GM18870 (cell line): Measurements from ENCODE around the gene DYDC1.
"Not testable (repeated sequence)": the region's sequence is repeated elsewhere in the genome, so short reads cannot be mapped to it uniquely, and the experiment has no call there.

Experiments used
- ATAC-seq: cut with Tn5 transposase; IDR thresholded peaks from one replicate; pipeline ENCODE4 v1.9.1; 2021; ENCODE audit warnings: moderate library complexity; ENCODE audit not compliant: unreplicated experiment

The DYDC1 gene

DNA sequence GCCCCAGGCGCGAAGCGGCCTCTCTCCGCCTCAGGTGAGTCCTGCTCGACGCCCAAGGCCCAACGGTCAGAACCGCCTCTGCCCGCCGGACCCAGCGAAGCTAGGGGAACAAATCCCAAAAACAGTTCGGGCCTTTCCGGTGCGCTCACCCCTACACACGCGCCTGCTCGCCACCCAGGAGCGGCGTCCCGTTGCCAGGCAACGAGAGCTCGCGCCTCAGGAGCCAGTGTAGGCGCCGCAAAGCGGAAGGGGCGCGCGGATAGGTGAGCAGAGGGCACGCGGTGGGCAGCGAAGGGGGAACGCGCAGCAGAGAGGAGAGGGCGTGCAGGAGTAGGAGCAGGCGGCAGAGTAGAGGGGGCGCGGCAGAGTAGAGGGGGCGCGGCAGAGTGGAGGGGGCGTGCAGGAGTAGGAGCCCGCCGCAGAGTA is at the start of gene DYDC1, which contains the start of gene DYDC2:
DYDC1 (minus strand) TSS at position 193 of the 426 bp plus-strand sequence. CDS start 4,154 bp downstream, outside the sequence.
DYDC2 (plus strand) TSS at position 219 of the 426 bp plus-strand sequence. CDS start 5,663 bp downstream, outside the sequence.
- ATAC-seq, result no peak

DNA sequence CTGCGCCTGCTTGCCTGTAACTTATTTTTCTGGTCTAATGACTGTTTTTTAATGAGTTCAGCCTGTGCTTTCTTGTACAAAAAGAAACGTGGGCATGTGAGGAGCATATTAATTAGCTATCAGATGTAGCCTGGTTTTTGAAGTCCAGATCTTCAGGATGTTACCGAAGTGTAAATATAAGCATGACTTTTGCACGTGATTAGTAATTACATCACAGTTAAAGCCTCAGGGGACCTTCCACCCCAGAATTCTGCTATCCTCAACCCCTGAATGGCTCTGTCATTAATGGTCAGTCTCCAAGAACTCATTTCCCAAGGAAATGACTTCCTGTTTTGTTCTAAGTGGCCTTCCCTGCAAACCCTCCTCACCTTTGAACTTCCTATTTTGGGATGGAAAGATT is 49.6 kb upstream of the DYDC1 start:
- ATAC-seq, result no peak

DNA sequence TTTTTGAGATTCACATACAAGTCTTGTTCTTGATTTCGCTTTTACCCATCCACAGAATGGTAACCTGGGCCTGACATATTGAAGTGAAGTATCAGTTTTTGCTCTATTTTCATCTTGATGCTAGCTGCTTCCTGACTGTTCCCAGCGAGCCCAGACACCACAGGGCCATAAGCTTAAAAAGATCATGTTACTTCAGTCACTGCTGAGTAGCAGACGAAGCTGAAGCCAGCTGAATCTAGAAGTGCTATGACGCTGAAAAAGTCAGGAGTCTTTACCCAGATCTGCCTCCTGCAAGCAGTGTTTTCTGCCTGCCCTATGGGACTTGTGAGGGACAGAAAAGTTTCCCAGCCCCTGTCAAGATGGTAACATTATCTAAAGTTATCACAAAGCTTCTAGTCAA is 49.1 kb upstream of the DYDC1 start:
- no peak for ATAC-seq

DNA sequence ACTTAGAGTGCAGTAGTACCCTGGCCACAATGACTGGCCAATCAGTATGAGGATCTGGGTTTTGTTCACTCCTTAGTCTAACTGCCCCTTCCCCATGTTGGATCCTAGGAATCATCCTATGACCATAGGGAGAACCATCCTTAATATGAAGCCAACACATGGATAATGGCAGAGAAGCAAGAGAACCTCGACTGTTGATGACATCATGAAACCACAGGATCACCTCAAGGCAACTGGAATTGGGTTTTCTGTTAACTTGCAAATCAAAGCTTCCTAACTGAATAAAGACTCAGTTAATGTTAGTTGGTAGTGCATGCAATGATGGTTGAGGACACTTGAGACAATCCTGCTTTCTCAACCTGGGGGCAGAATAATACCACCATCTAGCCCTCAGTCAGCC is 48.5 kb upstream of the DYDC1 start:
- no peak for ATAC-seq

DNA sequence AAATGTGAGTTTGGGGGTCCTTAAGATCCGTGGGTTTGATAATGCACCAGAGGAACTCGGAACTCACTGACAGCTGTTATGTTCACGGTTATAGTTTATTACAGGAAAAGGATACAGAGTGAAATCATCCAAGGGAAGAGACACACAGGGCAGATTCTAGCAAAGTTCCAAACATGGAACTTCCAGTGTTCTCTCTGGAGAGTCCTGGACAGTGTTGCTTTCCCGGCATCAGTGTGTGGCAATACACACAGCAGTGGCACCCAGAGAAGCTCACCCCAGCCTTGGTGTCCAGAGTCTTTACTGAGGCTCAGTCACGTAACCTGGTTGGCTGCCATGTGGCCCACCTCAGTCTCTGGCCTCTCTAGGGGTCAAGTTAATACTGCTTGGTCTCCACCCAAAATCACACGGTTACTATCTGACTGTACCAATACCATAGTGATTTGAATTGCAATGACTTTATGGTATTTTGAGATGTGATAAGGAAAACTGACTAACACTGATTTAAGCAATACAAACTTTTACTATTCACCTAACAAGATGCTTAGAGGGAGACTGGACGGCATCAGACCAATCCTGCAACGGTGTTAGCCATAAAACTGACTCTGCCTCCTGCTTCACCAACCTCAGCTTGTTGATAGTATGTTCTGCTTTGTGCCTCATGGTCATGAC is 43.7 kb upstream of the DYDC1 start:
- ATAC-seq, result no peak

DNA sequence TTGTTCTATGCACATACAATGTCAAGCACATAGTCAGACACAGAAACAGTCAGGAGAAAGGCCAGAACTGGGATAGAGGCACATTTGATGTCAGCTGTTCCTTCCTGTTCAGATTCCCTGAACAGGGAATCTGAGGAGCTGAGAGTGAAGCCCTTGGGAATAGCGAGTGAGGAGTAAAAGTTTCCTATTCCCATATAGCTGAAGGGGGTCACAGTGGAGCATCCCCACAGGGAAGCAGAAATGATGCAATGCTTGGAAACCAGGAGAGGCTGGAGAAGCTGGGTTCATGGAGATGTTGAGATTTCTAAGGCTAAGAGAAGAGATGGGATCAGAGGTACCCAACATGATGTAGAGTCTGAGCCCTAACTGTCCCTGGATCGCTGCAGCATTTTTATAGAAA is 40.5 kb upstream of the DYDC1 start:
- no peak for ATAC-seq

DNA sequence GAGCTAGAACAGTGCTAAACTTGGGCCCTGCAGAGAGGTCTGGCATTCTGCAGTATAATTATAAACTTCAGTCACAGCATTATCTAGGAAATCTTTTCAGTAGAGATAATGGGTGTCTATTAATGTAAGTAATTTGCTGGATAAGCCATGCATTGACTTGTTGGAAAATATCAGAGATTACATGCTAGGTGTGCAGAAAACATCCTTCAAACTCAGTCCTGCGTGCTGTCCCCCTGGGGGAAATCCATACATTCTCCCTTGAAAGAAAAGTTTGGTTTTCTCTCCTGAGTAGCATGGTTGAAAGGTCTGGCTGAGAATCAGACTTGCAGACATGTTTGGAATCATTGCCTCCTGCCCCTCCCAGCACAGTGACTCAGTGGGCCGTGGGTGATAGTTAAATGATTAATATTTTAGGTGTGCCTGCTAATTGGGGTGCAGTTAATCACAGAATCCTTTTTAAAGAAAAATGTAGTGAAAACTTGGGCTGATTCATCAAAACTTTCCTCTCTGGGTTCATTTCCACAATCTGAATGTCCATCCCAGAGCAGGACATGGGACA is 37.9 kb upstream of the DYDC1 start:
- ATAC-seq, result no peak

DNA sequence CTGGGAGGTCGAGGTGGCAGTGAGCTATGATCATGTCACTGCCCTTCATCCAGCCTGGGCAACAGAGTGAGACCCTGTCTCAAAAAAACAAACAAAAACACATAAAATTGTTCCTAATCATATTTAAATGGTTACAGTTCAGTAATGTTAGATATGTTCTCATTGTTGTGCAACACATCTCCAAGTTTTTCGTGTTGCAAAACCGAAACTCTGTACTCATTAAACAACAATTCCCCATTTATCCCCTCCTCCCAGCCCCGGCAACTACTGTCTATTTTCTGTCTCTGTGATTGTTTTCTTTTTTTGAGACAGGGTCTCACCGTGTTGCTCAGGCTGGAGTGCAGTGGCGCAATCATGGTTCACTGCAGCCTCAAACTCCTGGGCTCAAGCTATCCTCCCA is 35.7 kb upstream of the DYDC1 start:
- ATAC-seq, result no peak

DNA sequence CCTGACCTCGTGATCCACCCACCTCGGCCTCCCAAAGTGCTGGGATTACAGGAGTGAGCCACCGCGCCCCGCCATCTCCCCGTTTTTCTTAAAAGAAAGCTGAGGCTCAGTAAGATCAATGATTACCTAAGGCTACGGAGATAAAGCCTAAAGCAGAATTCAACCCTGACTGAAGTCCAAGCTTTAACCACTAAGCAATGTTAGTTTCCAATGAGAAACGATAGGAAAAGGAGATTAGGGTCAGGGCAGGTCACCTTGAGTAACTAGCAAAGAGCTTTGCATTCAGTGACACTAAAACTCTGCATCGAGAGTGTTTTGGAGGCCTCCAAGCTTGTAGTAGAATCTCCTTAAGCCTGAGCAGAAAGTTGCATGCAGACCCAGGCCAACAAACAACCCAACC is 34.2 kb upstream of the DYDC1 start:
- no peak for ATAC-seq

DNA sequence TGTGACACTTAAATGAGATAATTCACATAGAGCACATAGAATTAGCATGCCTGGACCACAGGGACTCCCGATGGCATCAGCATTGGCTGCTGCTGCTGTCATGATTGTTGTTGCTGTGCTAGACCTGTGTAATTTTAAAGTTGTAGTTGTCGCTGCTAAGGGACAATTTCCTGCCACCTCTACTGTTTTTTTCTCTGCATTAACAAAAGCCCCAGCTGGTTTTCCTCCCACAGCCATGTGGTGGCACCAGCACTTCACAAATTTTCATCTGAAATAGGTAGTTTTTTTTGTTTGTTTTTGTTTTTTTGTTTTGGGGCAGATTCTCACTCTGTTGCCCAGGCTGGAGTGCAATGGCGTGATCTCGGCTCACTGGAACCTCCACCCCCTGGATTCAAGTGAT is 26.4 kb upstream of the DYDC1 start:
- peak; percentile 64 for ATAC-seq

DNA sequence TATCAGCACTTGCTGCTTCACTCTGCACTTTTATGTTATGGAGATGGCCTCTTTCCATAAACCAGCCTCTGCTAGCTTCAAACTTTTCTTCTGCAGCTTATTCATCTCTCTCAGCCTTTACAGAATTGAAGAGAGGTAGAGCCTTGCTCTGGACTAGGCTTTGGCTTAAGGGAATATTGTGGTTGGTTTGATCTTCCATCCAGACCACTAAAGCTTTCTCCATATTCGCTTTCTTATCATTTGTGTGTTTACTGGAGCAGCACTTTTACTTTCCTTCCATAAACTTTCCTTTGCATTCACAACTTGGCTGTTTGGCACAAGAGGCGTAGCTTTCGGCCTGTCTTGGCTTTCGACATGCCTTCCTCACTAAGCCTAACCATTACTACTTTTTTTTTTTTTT is 23.6 kb upstream of the DYDC1 start:
- ATAC-seq, result no peak

DNA sequence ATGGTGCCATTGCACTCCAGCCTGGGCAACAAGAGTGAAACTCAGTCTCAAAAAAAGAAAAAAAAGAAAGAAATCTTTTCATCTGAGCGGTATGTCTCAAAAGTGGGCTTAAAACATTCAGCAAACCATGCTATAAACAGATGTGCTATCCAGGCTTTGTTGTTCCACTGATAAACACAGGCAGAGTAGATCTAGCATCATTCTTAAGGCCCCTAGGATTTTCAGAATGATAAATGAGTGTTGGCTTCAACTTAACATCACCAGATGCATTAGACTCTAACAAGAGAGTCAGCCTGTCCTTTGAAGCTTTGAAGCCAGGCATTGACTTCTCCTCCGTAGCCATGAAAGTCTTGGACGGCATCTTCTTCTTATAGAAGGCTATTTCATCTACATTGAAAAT is 23.1 kb upstream of the DYDC1 start:
- ATAC-seq, result no peak

DNA sequence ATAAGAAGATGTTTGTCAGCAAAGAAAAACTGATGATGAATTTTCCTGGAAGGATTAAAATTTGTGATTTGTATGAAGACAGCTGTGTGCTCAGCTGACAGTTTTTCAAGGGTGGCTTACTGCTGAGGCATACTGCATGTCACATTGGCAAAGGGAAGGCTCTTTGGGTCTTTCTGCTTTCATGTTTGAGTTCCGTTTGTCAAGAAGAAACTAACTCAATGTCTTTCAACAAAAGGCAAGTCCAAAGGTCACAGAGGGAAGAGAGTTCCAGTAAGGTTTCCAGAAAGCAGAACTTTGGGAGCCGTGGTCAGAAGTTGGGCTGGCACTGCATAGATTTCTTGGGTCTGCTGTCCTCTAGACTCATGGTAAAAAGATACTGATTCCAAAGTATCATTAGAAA is 16.9 kb upstream of the DYDC1 start:
- no peak for ATAC-seq

DNA sequence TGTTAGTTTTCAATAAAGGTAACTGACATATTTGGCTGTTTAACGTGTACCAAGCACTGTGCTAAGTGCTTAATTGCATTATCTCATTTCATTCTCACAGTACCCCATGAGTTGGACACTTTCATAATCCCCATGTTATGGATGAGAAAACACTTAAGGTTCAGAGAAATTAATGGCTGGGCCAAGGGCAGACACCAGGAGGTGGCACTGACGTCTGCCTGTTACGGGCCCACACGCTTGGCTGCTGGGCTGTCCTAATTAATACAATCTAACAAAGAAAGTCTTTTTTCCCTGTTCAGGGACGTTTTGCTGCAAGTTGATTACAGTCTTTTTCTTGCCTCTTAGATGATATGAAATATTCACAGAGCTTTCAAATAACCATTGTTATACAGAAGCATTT is 16.1 kb upstream of the DYDC1 start:
- ATAC-seq, result no peak

DNA sequence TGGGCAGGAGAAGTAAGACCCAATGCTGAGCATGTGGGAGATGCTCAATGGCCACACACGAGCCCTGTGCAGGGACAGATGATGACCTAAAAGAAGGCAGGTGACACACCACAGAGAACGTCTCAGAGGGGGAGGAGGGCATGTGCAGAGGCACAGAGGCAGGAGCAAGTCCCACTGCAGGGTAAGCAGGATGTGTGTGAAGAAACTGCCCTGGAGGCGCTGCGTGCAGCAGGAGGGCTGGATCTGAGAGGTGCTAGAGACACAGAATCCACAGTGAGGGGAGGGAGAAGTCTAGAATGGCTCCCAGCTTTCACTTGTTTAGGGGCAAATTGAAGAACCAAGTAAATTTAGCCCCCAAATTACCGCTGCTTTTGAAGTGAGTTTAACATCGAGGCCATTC is 14.9 kb upstream of the DYDC1 start:
- no peak for ATAC-seq

DNA sequence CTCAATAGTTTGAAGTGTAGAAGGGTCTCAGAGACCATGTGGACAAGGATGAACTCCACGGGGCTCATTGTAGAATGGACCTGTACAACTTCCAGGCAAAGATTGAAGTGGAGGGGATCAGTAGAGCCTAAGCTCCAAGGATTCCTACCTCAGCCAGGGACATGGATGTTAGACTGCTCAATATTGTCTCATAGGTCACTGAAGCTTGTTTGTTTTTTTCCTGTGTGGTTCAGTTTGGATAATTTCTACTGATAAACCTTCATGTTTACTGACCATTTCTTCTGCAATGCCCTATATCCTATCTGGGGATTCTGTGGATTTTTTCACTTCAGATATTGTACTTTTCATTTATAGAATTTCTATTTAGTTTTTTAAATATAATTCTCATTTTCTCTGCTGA is 9.0 kb upstream of the DYDC1 start:
- ATAC-seq, result no peak

DNA sequence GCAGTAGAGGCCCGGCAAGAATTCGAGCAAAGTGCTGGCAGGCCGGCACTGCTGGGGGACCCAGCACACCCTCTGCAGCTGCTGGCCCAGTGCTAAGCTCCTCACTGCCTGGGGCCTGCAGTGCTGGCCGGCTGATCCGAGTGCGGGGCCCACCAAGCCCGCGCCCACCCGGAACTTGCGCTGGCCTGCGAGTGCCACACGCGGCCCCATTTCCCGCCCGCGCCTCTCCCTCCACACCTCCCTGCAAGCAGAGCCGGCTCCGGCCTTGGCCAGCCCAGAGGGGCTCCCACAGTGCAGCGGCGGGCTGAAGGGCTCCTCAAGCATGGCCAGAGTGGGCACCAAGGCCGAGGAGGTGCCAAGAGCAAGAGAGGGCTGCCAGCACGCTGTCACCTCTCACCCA is 3.1 kb upstream of the DYDC1 start:
- no peak for ATAC-seq

DNA sequence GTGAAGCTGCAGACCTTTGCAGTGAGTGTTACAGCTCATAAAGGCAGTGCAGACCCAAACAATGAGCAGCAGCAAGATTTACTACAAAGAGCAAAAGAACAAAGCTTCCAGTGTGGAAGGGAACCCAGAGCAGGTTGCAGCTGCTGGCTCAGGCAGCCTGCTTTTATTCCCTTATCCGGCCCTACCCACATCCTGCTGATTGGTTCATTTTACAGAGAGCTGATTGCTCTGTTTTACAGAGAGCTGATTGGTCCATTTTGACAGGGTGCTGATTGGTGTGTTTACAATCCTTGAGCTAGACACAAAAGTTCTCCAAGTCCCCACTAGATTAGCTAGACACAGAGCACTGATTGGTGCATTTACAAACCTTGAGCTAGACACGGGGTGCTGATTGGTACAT is 2.4 kb upstream of the DYDC1 start:
- ATAC-seq, result not testable (repeated sequence)

DNA sequence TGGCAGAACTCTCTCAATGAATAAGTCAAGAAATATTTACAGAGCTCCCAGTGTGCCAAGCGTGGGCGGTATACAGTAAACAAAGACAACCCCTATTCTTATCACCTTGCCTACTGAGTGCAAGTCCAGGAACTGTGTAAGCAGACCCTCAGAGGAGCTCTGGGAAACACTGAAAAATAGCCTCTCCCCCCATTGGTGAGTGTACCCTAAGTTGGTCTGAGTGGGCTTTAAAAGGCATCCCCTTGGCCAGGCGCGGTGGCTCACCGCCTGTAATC is 1.2 kb upstream of the DYDC1 start:
- ATAC-seq, result no peak

DNA sequence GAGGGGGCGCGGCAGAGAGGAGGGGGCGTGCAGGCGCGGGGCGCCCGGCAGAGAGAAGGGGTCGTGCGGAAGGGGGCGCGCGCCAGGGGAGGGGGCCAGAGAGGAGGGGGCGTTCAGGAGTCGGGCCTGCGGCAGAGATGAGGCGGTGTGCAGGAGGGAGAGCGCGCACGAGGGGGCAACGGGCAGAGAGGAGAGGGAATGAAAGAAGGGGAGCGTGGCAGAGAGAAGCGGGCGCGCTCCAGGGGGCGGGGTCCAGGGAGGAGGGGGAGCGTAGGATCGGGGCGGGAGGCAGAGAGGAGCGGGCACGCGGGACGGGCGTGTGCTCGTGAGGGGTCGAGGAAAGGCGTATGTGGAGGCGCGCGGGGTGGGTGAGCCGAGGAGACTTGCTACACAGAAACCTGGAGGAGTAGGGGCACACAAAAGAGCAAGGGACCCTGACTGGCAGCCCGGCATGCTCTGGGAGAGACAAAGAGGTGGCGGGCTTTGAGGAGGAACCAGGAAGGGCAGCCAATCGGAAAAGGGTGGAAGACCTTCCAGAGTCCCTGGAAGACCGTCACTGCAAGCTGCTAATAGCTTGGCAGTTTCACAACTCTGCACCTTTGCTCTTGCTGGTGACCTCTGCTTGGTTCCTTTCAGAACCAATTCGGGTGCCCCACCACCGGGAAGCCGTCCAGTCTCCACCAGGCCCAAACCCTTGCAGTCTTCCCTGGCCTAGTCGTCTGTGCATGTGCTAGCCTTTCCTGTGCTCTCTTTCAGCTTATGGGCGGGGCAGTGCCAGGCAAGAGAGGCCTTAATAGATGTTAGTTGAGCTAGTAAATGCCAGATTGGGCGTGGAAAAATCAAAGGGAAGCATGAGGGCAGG is 665 bp upstream of the DYDC1 start:
- ATAC-seq, result no peak

DNA sequence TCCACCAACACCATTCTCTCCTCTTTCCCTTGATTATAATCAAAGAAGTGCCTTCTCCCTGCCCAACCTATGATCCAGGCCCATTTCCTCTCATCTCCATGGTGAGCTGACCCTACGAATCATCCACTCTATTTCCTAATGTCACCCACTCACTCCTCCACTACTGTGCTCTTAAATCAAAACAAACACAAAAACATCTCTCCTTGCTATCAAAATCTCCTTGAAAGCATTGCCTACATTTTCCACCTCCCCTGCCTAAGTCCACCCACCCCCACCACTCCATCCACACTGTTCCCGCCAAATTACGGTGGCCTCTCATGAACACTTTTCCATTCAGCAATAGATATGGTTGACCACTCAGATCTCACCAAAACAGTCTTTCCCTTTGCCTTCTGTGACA is 5.3 kb downstream of the DYDC1 start:
- no peak for ATAC-seq

DNA sequence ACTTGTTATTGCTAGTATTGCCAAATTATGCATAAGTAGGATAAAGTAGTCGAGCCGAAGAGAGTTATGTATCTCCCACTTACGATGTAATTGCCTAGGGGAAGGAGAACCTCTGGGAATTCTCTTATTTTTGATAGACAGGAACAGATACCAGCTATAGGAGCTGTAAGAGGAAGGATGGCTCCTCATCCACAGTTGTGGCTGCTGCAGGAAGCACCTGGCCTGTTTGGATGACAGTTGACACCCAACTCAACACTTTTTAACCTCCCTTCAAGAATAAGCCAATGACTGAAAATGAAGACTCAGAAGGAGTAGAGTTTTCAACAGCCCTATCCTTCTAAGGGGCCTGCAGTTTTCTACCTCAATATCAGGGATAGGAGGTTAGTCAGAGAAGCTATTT is 6.3 kb downstream of the DYDC1 start:
- no peak for ATAC-seq
